Right ventricle myocardium inferior (tissue), 1 donor: Measurements from ENCODE around the gene ARHGAP26. TPM values are rescaled to one million over a fixed set of nuclear protein-coding genes. Genes with fewer than 3 reads are reported as not detected.

Source experiments
- ATAC-seq: fragments of 200-7000 bp; cut with Tn5 transposase; one replicate; pipeline ENCODE4 v1.9.1; 2020; ENCODE audit warnings: mild to moderate bottlenecking, moderate library complexity
- DNase-seq: peaks from one replicate; pipeline ENCODE4 v3.0.0; 2021; ENCODE audit errors: missing footprints
- intact Hi-C: fragments of 100-400 bp; cut with DNase I; formaldehyde crosslinking; loops from one replicate; pipeline ENCODE4 v1.11.0; 2022
- total RNA-seq: library from RNA; stranded (reverse); fragmentation: NEBNext Ultra II Directional; extraction: Animal tissue kit (Norgen Biotek cat#: 25700); gene quantifications from one replicate; pipeline ENCODE4 v1.2.1, GENCODE V29; 2021
- donor health status: DM: no; HTN: yes; CAD: no; lungs with severe emphysema.

The ARHGAP26 gene
- total RNA-seq, 1 donor from 2014 or later = 29.8 TPM

GRCh38 chr5:142746532-142747433 is 23.4 kb upstream of the ARHGAP26 start:
- ATAC-seq = no peak
- DNase-seq = no peak
- intact Hi-C loops = loop anchor here (10.0 kb wide), 1 partner anchor 138 kb away; no protein-coding TSS in a partner anchor

GRCh38 chr5:142748132-142748531 is 22.0 kb upstream of the ARHGAP26 start:
- intact Hi-C loops = loop anchor here (10.0 kb wide), 1 partner anchor 137 kb away; no protein-coding TSS in a partner anchor
- ATAC-seq = no peak
- DNase-seq = no peak

GRCh38 chr5:142748568-142749249 is 21.5 kb upstream of the ARHGAP26 start:
- no peak for ATAC-seq
- DNase-seq = peak; percentile 68
- intact Hi-C loops = loop anchor here (10.0 kb wide), 1 partner anchor 136 kb away; no protein-coding TSS in a partner anchor

- ATAC-seq = no peak
- intact Hi-C loops = loop anchor here (10.0 kb wide), 1 partner anchor 135 kb away; no protein-coding TSS in a partner anchor
- no peak for DNase-seq
Measured at GRCh38 chr5:142749321-142749720, 20.9 kb upstream of the ARHGAP26 start.

GRCh38 chr5:142753116-142753631 is 17.0 kb upstream of the ARHGAP26 start:
- DNase-seq (peak; percentile 81), ATAC-seq (peak; percentile 90)
- intact Hi-C loops = loop anchor here (1.0 to 2.0 kb wide), 2 partner anchors 16 to 36 kb away; no protein-coding TSS in a partner anchor

GRCh38 chr5:142754031-142754430 is 16.1 kb upstream of the ARHGAP26 start:
- intact Hi-C loops = no loop called here
- DNase-seq (peak; percentile 58), ATAC-seq (peak; percentile 75)

- DNase-seq (no peak), ATAC-seq (no peak)
- intact Hi-C loops = no loop called here
Measured at GRCh38 chr5:142756576-142756975, 13.6 kb upstream of the ARHGAP26 start.

- intact Hi-C loops = no loop called here
Measured at GRCh38 chr5:142757564-142757963, 12.6 kb upstream of the ARHGAP26 start.

GRCh38 chr5:142758062-142758795 is 11.9 kb upstream of the ARHGAP26 start:
- intact Hi-C loops = no loop called here
- ATAC-seq = no peak
- DNase-seq = no peak

More at GRCh38 chr5:142757564-142757963, 12.6 kb upstream of the ARHGAP26 start:
- ATAC-seq = no peak
- no peak for DNase-seq

- no peak for DNase-seq
- no peak for ATAC-seq
- intact Hi-C loops = no loop called here
Measured at GRCh38 chr5:142758796-142759145, 11.4 kb upstream of the ARHGAP26 start.

- intact Hi-C loops = no loop called here
- no peak for ATAC-seq
Measured at GRCh38 chr5:142763701-142764100, 6.5 kb upstream of the ARHGAP26 start.

GRCh38 chr5:142767178-142767577 is 3.0 kb upstream of the ARHGAP26 start:
- ATAC-seq = no peak
- DNase-seq = no peak
- intact Hi-C loops = no loop called here

More at GRCh38 chr5:142763701-142764100, 6.5 kb upstream of the ARHGAP26 start:
- DNase-seq = no peak

GRCh38 chr5:142767911-142768310 is 2.3 kb upstream of the ARHGAP26 start:
- DNase-seq (no peak), ATAC-seq (no peak)
- intact Hi-C loops = no loop called here

- intact Hi-C loops = loop anchor here (1.0 kb wide), 1 partner anchor 16 kb away; no protein-coding TSS in a partner anchor
- ATAC-seq = no peak
- DNase-seq = no peak
Measured at GRCh38 chr5:142769251-142769792, 855 bp upstream of the ARHGAP26 start.

- ATAC-seq (peak; percentile 12), DNase-seq (peak; percentile 79)
- intact Hi-C loops = loop anchor here (2.0 to 5.0 kb wide), 3 partner anchors 54 to 94 kb away; no protein-coding TSS in a partner anchor
Measured at GRCh38 chr5:142770650-142771609, 753 bp downstream of the ARHGAP26 start.

- intact Hi-C loops = loop anchor here (2.0 to 5.0 kb wide), 3 partner anchors 55 to 93 kb away; no protein-coding TSS in a partner anchor
Measured at GRCh38 chr5:142771666-142772065, 1.5 kb downstream of the ARHGAP26 start.

More at GRCh38 chr5:142771666-142772065, 1.5 kb downstream of the ARHGAP26 start:
- ATAC-seq (no peak), DNase-seq (no peak)
